ENCODE measurements around the gene RNF224. TPM values are rescaled to one million over a fixed set of nuclear protein-coding genes. Genes with fewer than 3 reads are reported as not detected.

Gene RNF224
- total and polyA plus RNA-seq, 5 donors from 2014 or later = not detected

DNA sequence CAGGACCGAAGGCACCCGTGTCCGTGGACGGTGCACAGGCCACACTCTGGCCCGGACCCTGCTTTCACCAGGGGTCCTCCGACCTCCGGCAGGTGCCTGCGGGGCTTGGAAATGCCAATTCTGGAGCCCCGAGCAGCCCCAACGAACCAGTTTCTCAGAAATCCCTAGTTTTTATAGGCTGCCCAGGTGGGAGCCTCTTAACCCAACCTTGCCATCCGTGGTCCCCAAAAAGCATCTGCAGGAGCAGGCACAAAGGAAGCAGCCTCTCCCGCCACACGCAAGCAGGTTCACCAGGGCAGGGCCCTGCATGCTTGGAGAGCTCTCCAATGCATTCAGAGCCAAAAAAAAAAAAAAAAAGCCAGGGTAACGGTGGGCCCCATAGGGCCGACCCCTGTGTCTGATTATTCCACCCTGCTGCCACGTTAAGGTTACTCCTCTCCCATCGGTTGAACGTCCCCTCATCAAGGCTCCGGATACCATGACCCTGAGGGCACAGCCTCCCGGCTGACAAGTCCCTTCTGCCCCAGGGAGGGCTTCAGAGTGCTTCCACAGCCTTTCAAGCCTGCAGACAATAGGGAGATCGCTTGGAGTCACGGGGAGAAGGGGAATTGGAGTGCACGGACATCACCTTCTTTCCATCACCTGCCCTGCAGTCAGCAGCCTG is 26.0 kb upstream of the RNF224 start:
- peak overlapping the region; percentile 84 for H3K27ac ChIP-seq (ENCODE audit: insufficient read depth, low read length, poor library complexity, severe bottlenecking)
- H3K4me1 ChIP-seq (ENCODE audit: control insufficient read depth, insufficient read depth, low read length, poor library complexity, severe bottlenecking) = peaks cover 41% of the 10 kb centered on the region
- ATAC-seq (ENCODE audit: low read depth in 2 of 2) (no peak), DNase-seq (no peak)
- no peaks in the 10 kb centered on the region for H3K36me3 ChIP-seq (ENCODE audit: control insufficient read depth, insufficient read depth, low read length)
- no peaks in the 10 kb centered on the region for H3K27me3 ChIP-seq (ENCODE audit: control insufficient read depth, insufficient read depth, low read length)
- peak overlapping the region; percentile 44 for H3K4me3 ChIP-seq (ENCODE audit: low read depth, low read length)
- H3K27me3 Mint-ChIP-seq = no peaks in the 10 kb centered on the region
- peak overlapping the region in 2 of 3 donors; percentile 56 to 88 for H3K27ac Mint-ChIP-seq
- H3K9me3 ChIP-seq (ENCODE audit: control insufficient read depth in 2 of 2, low read length in 2 of 2) = no peaks in the 10 kb centered on the region
- H3K4me3 Mint-ChIP-seq = peak overlapping the region; percentile 85 to 95 (median 90)
- H3K36me3 Mint-ChIP-seq = no peaks in the 10 kb centered on the region
- no peaks in the 10 kb centered on the region for H3K9me3 Mint-ChIP-seq
- peaks cover 0 to 49% (median 18%) of the 10 kb centered on the region in 4 donors for H3K4me1 Mint-ChIP-seq

DNA sequence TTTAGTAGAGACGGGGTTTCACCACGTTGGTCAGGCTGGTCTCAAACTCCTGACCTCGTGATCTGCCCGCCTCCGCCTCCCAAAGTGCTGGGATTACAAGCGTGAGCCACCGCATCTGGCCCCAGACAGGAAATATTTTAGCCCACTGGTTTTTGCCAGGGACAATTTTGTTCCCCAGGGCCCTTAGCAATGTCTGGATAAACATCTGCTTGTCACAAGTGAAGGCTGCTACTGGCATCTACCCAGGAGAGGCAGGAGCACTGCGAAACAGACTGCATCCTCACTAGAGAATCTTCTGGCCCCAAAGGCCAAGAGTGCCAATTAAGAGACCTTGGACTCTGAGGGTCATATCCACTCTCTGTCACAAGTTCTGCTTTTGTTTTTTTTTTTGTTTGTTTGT is 24.3 kb upstream of the RNF224 start:
- Mint-ChIP-seq H3K9me3 (no peaks in the 10 kb centered on the region), H3K4me1 (peaks cover 0 to 64% (median 30%) of the 10 kb centered on the region in 4 donors), H3K36me3 (peaks cover 7% of the 10 kb centered on the region), H3K27me3 (no peaks in the 10 kb centered on the region), H3K27ac (no peak overlapping the region), H3K4me3 (peak overlapping the region in 2 of 4 donors; percentile 36 to 96)
- Histone ChIP-seq H3K27ac (ENCODE audit: insufficient read depth, low read length, poor library complexity, severe bottlenecking) (no peak overlapping the region), H3K36me3 (ENCODE audit: control insufficient read depth, insufficient read depth, low read length) (no peaks in the 10 kb centered on the region), H3K4me1 (ENCODE audit: control insufficient read depth, insufficient read depth, low read length, poor library complexity, severe bottlenecking) (peaks cover 48% of the 10 kb centered on the region), H3K4me3 (ENCODE audit: low read depth, low read length) (no peak overlapping the region), H3K27me3 (ENCODE audit: control insufficient read depth, insufficient read depth, low read length) (no peaks in the 10 kb centered on the region), H3K9me3 (ENCODE audit: control insufficient read depth in 2 of 2, low read length in 2 of 2) (no peaks in the 10 kb centered on the region)
- DNase-seq (no peak), ATAC-seq (ENCODE audit: low read depth in 2 of 2) (no peak)

- peak overlapping the region; percentile 83 for H3K27ac ChIP-seq (ENCODE audit: insufficient read depth, low read length, poor library complexity, severe bottlenecking)
- DNase-seq (no peak), ATAC-seq (ENCODE audit: low read depth in 2 of 2) (no peak)
- H3K36me3 ChIP-seq (ENCODE audit: control insufficient read depth, insufficient read depth, low read length) = no peaks in the 10 kb centered on the region
- H3K4me3 ChIP-seq (ENCODE audit: low read depth, low read length) = peak overlapping the region; percentile 79
- Mint-ChIP-seq H3K4me1 (peaks cover 0 to 59% (median 30%) of the 10 kb centered on the region in 4 donors), H3K27me3 (no peaks in the 10 kb centered on the region), H3K36me3 (peaks cover 13% of the 10 kb centered on the region), H3K9me3 (no peaks in the 10 kb centered on the region), H3K27ac (peak overlapping the region; percentile 90 to 97 (median 94)), H3K4me3 (peak overlapping the region; percentile 90 to 96 (median 93))
- H3K9me3 ChIP-seq (ENCODE audit: control insufficient read depth in 2 of 2, low read length in 2 of 2) = no peaks in the 10 kb centered on the region
- H3K27me3 ChIP-seq (ENCODE audit: control insufficient read depth, insufficient read depth, low read length) = no peaks in the 10 kb centered on the region
- H3K4me1 ChIP-seq (ENCODE audit: control insufficient read depth, insufficient read depth, low read length, poor library complexity, severe bottlenecking) = peaks cover 42% of the 10 kb centered on the region
These were observed 22.6 kb upstream of the RNF224 start for GRCh38 chr9:137204731-137205125.

- H3K36me3 ChIP-seq (ENCODE audit: control insufficient read depth, insufficient read depth, low read length) = peaks cover 2% of the 10 kb centered on the region
- H3K27ac Mint-ChIP-seq = peak within 1 kb of the TSS; percentile 90 to 97 (median 94)
- ATAC-seq (ENCODE audit: low read depth in 2 of 2) = peak; percentile 41 to 43
- H3K4me1 ChIP-seq (ENCODE audit: control insufficient read depth, insufficient read depth, low read length, poor library complexity, severe bottlenecking) = peaks cover 41% of the 10 kb centered on the region
- peak within 1 kb of the TSS; percentile 87 for H3K4me3 ChIP-seq (ENCODE audit: low read depth, low read length)
- peak within 1 kb of the TSS; percentile 91 to 96 (median 93) for H3K4me3 Mint-ChIP-seq
- H3K4me1 Mint-ChIP-seq = peaks cover 0 to 59% (median 30%) of the 10 kb centered on the region in 4 donors
- H3K27ac ChIP-seq (ENCODE audit: insufficient read depth, low read length, poor library complexity, severe bottlenecking) = peak within 1 kb of the TSS; percentile 83
- no peaks in the 10 kb centered on the region for H3K9me3 Mint-ChIP-seq
- no peaks in the 10 kb centered on the region for H3K27me3 Mint-ChIP-seq
- no peaks in the 10 kb centered on the region for H3K9me3 ChIP-seq (ENCODE audit: control insufficient read depth in 2 of 2, low read length in 2 of 2)
- peak; percentile 91 to 94 (median 91) for DNase-seq
- peaks cover 13% of the 10 kb centered on the region for H3K36me3 Mint-ChIP-seq
- no peaks in the 10 kb centered on the region for H3K27me3 ChIP-seq (ENCODE audit: control insufficient read depth, insufficient read depth, low read length)
These were observed 21.9 kb upstream of the RNF224 start, which contains the start of the genes NDOR1 and TMEM203 for GRCh38 chr9:137205126-137206069. Gene NDOR1 (plus strand): TSS chr9:137205700. CDS start chr9:137205778, 78 bp downstream. Gene TMEM203 (minus strand): TSS chr9:137205648. CDS start chr9:137205414, 234 bp downstream.

GRCh38 chr9:137206602-137207001 is 20.7 kb upstream of the RNF224 start:
- Histone ChIP-seq H3K9me3 (ENCODE audit: control insufficient read depth in 2 of 2, low read length in 2 of 2) (no peaks in the 10 kb centered on the region), H3K36me3 (ENCODE audit: control insufficient read depth, insufficient read depth, low read length) (peaks cover 5% of the 10 kb centered on the region), H3K27me3 (ENCODE audit: control insufficient read depth, insufficient read depth, low read length) (no peaks in the 10 kb centered on the region), H3K4me3 (ENCODE audit: low read depth, low read length) (peak overlapping the region; percentile 87), H3K27ac (ENCODE audit: insufficient read depth, low read length, poor library complexity, severe bottlenecking) (peak overlapping the region; percentile 83), H3K4me1 (ENCODE audit: control insufficient read depth, insufficient read depth, low read length, poor library complexity, severe bottlenecking) (peaks cover 34% of the 10 kb centered on the region)
- H3K4me1 Mint-ChIP-seq = peaks cover 0 to 50% (median 28%) of the 10 kb centered on the region in 4 donors
- H3K9me3 Mint-ChIP-seq = peaks cover 0 to 1% (median 0%) of the 10 kb centered on the region in 7 donors
- no peaks in the 10 kb centered on the region for H3K27me3 Mint-ChIP-seq
- H3K27ac Mint-ChIP-seq = peak overlapping the region; percentile 81 to 92 (median 90)
- H3K4me3 Mint-ChIP-seq = peak overlapping the region; percentile 91 to 96 (median 93)
- ATAC-seq (ENCODE audit: low read depth in 2 of 2) (no peak), DNase-seq (no peak)
- peaks cover 13% of the 10 kb centered on the region for H3K36me3 Mint-ChIP-seq

DNA sequence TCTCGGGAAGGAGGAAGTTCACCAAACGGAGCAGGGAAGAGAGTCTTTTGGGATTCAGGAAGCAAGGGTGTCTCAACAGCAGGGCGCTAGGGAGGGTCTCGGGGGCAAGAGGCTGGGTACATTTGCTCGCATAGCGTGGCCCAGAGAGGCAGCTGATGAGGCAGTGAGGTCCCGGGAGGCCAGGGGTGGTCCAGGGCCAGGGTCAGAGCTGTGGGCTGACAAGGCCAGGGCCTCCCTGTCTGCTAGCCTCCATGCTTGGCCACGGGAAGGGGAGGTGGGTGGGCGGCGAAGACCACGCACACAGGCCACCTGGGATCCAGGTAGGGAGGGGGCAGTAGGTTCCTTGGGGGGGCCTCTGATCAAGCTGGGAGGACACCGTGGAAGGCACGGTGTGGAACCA is 15.8 kb upstream of the RNF224 start:
- H3K27ac Mint-ChIP-seq = peak overlapping the region in 1 of 3 donors; percentile 76
- no peaks in the 10 kb centered on the region for H3K9me3 ChIP-seq (ENCODE audit: control insufficient read depth in 2 of 2, low read length in 2 of 2)
- H3K36me3 Mint-ChIP-seq = peaks cover 13% of the 10 kb centered on the region
- H3K27me3 Mint-ChIP-seq = no peaks in the 10 kb centered on the region
- peaks cover 0 to 13% (median 10%) of the 10 kb centered on the region in 4 donors for H3K4me1 Mint-ChIP-seq
- peaks cover 0 to 1% (median 0%) of the 10 kb centered on the region in 7 donors for H3K9me3 Mint-ChIP-seq
- no peak overlapping the region for H3K27ac ChIP-seq (ENCODE audit: insufficient read depth, low read length, poor library complexity, severe bottlenecking)
- no peaks in the 10 kb centered on the region for H3K27me3 ChIP-seq (ENCODE audit: control insufficient read depth, insufficient read depth, low read length)
- no peak overlapping the region for H3K4me3 ChIP-seq (ENCODE audit: low read depth, low read length)
- ATAC-seq (ENCODE audit: low read depth in 2 of 2) (no peak), DNase-seq (no peak)
- peaks cover 5% of the 10 kb centered on the region for H3K36me3 ChIP-seq (ENCODE audit: control insufficient read depth, insufficient read depth, low read length)
- peak overlapping the region in 1 of 4 donors; percentile 76 for H3K4me3 Mint-ChIP-seq
- peaks cover 5% of the 10 kb centered on the region for H3K4me1 ChIP-seq (ENCODE audit: control insufficient read depth, insufficient read depth, low read length, poor library complexity, severe bottlenecking)

- no peaks in the 10 kb centered on the region for H3K27me3 Mint-ChIP-seq
- Histone ChIP-seq H3K27ac (ENCODE audit: insufficient read depth, low read length, poor library complexity, severe bottlenecking) (no peak overlapping the region), H3K4me1 (ENCODE audit: control insufficient read depth, insufficient read depth, low read length, poor library complexity, severe bottlenecking) (no peaks in the 10 kb centered on the region), H3K27me3 (ENCODE audit: control insufficient read depth, insufficient read depth, low read length) (no peaks in the 10 kb centered on the region), H3K36me3 (ENCODE audit: control insufficient read depth, insufficient read depth, low read length) (peaks cover 5% of the 10 kb centered on the region), H3K4me3 (ENCODE audit: low read depth, low read length) (no peak overlapping the region), H3K9me3 (ENCODE audit: control insufficient read depth in 2 of 2, low read length in 2 of 2) (no peaks in the 10 kb centered on the region)
- H3K4me1 Mint-ChIP-seq = peaks cover 0 to 3% (median 3%) of the 10 kb centered on the region in 4 donors
- peaks cover 7% of the 10 kb centered on the region for H3K36me3 Mint-ChIP-seq
- H3K4me3 Mint-ChIP-seq = no peak overlapping the region
- no peak for ATAC-seq (ENCODE audit: low read depth in 2 of 2)
- DNase-seq = no peak
- no peak overlapping the region for H3K27ac Mint-ChIP-seq
- peaks cover 0 to 1% (median 0%) of the 10 kb centered on the region in 7 donors for H3K9me3 Mint-ChIP-seq
These were observed 14.8 kb upstream of the RNF224 start for GRCh38 chr9:137212520-137212919.

Measured in CD4-positive, CD25-positive, alpha-beta regulatory T cell (primary cell).